CD1c-positive myeloid dendritic cell (primary cell): ENCODE data around the gene CAPN2.
"Not testable (repeated sequence)": the region's sequence is repeated elsewhere in the genome, so short reads cannot be mapped to it uniquely, and the experiment has no call there.

Experiments used
- DNase-seq: peaks from one replicate; pipeline ENCODE4 v3.0.0-alpha.2; 2016; ENCODE audit errors: extremely low spot score

The CAPN2 gene

GRCh38 chr1:223788746-223789415, 76.5 kb downstream of the CAPN2 start:
- no peak for DNase-seq

- no peak for DNase-seq
Measured at GRCh38 chr1:223792046-223792445, 79.7 kb downstream of the CAPN2 start.

- no peak for DNase-seq
Measured at GRCh38 chr1:223793716-223794115, 81.4 kb downstream of the CAPN2 start.

GRCh38 chr1:223794136-223794880, 82.0 kb downstream of the CAPN2 start:
- no peak for DNase-seq

DNA sequence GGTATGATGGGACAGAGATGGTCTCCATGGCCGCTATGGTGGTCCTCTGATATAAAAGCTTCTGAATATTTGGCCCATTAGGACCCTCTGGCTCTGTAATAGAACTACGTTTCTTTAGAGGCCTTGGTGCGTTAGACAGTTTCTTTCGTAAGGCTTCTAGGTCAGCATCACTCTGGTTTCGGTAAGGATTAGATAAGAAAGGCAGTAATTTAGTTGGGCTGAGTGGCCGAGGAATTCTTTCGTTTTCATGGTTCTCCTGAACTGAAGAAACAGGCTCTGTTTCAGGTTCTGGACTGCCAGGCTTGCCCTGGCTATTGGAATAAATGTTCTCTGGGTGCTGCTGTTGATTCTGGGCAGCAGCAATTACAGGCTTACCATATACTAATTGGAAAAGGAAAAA, 83.9 kb downstream of the CAPN2 start:
- no peak for DNase-seq

DNA sequence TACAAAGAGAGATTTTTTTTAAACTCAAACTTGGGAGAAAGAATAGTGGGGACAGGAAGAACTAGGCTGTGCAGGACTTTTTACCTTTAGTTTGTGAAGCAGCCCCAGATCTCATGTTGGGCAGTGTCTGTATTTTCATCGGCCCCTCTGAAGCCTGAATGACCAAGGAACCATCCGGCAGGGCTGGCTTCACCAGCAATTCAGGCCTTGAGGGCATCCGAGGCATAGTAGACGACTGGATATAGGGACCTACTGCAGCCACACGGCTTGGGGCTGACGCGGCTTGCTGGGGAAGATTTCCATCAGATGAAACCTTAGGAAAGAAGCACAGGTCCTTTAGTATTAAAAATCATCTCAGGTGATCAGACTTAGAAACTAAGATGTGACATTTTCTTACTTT, 89.7 kb downstream of the CAPN2 start:
- no peak for DNase-seq

DNA sequence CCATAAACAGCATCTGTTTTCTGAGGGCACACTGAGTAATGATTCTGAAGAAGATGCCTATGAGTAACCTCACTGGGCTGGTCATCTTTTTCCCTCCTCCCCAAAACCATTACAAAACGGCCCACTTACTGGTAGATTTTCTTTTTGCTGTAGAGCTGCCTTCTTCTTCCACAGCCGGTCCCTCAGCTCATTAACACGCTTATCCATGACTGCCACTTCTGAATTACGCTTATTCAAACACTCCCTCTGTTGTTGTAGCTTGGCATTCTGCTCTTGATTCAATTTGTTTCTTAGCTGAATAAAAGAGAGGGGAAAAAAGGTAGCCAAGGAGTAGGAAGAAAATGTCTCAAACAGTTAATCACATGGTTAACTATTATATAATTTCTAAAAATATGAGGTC, 90.3 kb downstream of the CAPN2 start:
- DNase-seq = no peak

DNA sequence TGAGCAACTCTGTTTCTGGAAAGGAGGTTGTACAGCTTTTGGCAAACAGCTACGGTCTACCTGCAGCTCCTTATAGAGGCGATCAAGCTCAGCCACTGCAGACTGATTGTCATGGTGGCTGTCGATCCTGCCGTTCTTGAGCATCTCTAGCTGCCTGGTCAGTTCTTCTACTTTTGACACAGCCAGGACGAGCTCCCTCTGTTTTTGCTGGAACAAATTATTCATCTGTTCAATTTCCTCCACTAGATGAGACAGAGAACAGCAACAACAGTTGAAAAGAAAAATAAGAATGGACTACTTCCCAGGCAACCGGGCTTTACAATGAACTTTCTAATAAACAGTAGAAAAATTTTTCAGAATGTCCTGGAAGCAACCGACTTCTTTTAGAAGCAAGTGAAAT, 90.9 kb downstream of the CAPN2 start:
- DNase-seq = no peak

- not testable (repeated sequence) for DNase-seq
Measured at GRCh38 chr1:223809905-223810304, 97.6 kb downstream of the CAPN2 start.

- peak; percentile 15 for DNase-seq
Measured at GRCh38 chr1:223810586-223810985, 98.2 kb downstream of the CAPN2 start.

DNA sequence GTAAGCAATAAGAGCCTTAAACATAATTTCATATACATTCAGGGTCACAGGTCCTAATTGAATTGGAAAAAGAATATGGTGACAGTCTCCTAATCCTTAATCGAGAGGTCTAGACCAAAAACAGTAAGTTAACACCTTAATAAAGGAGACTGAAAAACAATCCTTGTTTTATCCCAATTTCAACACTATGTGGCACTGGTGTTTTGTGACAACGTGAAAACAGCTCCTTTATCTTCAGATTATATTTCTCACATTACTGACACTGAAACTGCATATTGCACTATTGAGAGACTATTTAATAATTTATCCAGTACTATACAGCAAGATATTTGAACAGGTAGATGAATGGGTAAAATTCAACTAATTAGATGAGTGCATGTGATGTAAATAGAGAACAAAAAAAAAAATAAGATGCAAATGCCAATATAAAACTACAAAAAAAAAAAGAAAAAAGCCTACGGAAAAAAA, 99.3 kb downstream of the CAPN2 start:
- peak; percentile 55 for DNase-seq

DNA sequence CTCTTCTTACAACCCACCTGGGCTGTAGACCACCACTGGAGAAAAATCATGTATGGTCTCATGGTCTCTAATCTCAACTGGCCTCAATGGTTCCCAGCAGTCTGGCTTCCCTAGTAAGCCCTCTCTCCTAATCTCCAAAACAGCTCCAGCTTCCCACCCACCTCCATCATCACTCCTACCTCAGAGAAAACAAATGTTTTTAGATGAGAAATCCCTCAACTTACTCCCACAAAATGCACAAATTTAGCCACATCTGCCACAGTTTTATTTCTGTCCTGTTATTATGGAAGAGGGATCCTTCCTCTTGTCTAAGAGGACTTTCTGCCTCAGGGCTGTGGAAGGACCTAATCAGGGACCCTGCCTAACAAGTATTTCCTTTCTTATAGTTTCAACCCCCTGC, 101.3 kb downstream of the CAPN2 start:
- no peak for DNase-seq

DNA sequence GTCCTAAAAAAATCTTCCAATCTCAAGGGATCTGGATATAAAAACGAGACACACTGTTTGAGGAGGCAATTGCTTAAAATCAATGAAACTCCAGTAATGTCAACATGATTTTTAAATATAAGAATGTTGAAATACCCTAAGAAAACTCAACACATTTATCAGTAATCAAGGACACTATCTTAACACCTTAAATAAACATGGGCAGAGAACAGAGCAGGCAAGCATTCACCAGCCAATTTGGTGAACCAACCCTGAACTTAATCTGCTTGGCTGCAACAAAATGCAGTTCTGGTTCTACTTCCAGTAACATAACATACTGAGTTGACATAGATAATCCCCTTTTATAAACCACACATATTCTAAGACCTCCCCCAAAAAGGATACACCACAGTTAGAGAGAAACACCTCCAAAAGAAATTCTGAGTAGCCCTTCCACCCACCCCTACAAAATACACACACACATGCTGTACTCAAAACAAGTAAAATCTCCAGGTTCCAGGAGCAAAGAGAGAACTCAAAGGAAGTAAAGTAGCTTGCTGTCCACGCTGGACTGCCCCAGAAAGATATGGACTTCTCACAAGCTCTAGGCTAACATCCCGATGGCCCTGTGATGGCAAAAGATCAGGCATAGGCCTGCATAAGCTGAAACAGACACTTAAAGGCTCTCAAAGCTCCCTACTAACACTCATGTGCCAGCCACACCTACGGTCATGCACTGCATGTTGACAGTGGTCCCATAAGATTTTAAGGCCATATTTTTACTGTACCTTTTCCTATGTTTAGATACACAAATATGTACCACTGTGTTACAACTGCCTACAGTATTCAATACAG, 102.9 kb downstream of the CAPN2 start:
- DNase-seq = no peak

DNA sequence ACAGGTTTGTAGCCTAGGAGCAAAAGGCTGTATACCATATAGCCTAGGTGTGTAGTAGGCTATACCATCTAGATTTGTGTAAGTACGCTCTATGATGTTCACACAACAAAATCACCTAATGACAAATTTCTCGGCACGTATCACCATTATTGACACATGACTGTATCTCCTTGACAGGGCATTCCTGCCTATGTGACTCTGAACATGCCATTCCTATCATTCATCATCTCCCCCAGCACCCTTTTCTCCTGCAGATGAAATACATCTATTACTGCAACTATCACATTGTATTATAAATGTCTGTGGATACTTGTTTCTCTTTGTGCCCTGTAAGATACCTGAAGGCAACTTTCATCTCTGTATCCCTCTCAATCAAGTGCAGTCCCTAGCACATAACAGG, 103.5 kb downstream of the CAPN2 start:
- DNase-seq = no peak

DNA sequence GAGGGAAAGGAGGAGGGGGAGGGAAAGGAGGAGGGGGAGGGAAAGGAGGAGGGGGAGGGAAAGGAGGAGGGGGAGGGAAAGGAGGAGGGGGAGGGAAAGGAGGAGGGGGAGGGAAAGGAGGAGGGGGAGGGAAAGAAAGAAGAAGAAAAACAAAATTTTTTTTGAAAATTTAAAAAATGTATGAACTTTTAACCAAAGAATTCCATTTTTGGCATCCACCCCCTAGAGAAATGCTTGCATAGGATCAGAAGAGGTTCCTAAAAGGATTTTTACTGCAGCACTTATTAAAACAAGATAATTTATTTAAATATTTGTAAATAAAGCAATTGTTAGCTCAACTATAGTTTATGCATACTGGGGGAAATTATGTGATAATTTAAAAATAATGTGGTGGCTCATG, 104.9 kb downstream of the CAPN2 start:
- not testable (repeated sequence) for DNase-seq

DNA sequence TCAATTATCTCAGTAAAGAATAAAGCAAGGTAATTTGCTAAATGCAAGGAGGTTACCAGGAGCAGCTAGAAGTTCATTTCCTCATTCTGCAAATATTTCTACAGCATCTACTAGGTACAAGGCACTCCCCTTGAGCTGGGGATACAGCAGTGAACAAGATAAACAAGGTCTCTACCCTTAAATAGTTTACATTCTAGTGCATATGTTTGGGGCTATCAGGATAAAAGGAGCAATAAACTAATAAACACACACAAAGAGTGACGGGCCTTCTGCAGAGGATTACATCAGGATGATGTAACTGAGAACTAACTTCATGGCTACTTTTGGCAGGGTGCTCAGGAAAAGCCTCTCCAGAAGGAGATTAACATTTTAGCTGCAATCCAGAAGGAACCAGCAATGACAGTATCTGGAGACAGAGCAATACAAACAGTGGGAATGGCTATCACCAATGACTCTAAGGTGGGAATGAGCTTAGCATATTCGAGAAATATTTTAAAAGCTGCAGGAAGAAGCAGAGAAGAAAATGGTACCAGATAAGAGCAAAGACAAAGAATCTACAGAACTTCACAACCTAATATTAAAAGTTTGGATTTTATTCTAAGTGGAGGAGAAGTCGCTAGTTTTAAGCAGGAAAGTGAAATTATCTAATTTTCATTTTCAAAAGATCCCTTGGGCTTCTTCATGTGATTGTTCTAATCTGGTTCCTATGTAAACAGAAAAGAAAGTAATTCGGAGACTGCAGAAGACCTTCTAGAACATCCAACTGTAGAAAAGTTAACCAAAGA, 107.6 kb downstream of the CAPN2 start:
- no peak for DNase-seq

DNA sequence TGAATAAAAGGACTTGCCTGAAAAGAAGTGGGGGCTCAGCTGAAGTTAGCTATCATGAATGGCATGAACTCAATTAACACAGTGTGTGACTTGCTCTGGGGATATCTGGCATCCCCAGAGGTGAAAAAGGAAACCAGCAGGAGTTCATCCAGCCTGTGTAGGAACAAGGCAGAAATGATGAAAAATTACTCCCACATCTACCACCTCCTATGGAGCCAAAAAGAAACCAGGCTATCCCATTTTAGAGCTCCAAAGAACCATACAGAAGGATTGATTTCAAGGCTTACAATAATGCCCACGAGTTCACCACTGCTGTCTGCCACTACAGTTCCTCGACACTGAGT, 108.1 kb downstream of the CAPN2 start:
- DNase-seq = no peak

GRCh38 chr1:223820971-223821370, 108.6 kb downstream of the CAPN2 start:
- DNase-seq = no peak

- no peak for DNase-seq
Measured at GRCh38 chr1:223824287-223824686, 111.9 kb downstream of the CAPN2 start.

- peak; percentile 32 for DNase-seq
Measured at GRCh38 chr1:223824712-223825111, 112.4 kb downstream of the CAPN2 start.
